Activated naive CD4-positive, alpha-beta T cell treated with anti-CD3 and anti-CD28 coated beads for 36 hours (primary cell): ENCODE data around the gene S1PR5. TPM values are rescaled to one million over a fixed set of nuclear protein-coding genes. Genes with fewer than 3 reads are reported as not detected.
"Not testable (repeated sequence)": the region's sequence is repeated elsewhere in the genome, so short reads cannot be mapped to it uniquely, and the experiment has no call there.

Source experiments
- CTCF ChIA-PET: fragments of 350-600 bp; sonication (Branson Sonifier 250); formaldehyde crosslinking; loops from one replicate; lab custom pipeline; 2021; ENCODE audit warnings: antibody characterized with exemption; lab: Charles Lee
- DNase-seq: peaks from one replicate; pipeline ENCODE4 v3.0.0-alpha.2; 2020
- H3K27ac Mint-ChIP-seq: one replicate; pipeline ENCODE4 v1.8.0; 2021; ENCODE audit warnings: mild to moderate bottlenecking, mixed read lengths
- H3K27me3 Mint-ChIP-seq: one replicate; pipeline ENCODE4 v1.8.0; 2021; ENCODE audit warnings: low read depth, mixed read lengths
- H3K36me3 Mint-ChIP-seq: one replicate; pipeline ENCODE4 v1.8.0; 2021; ENCODE audit warnings: low read depth, mixed read lengths
- H3K4me1 Mint-ChIP-seq: one replicate; pipeline ENCODE4 v1.8.0; 2021; ENCODE audit warnings: low read depth, mixed read lengths
- H3K4me3 Mint-ChIP-seq: one replicate; pipeline ENCODE4 v1.8.0; 2021; ENCODE audit warnings: mild to moderate bottlenecking, moderate library complexity, mixed read lengths
- H3K9me3 Mint-ChIP-seq: one replicate; pipeline ENCODE4 v1.8.0; 2021; ENCODE audit warnings: mixed read lengths
- intact Hi-C: fragments of 100-400 bp; cut with micrococcal nuclease; formaldehyde crosslinking; loops from one replicate; pipeline ENCODE4 v1.15.1; 2023
- total RNA-seq, 2 experiments: library from RNA; stranded (reverse); gene quantifications; one replicate each; pipeline ENCODE4 v1.2.3, GENCODE V29; 2021

The S1PR5 gene
- total RNA-seq, 2 experiments from 2014 or later: not detected

DNA sequence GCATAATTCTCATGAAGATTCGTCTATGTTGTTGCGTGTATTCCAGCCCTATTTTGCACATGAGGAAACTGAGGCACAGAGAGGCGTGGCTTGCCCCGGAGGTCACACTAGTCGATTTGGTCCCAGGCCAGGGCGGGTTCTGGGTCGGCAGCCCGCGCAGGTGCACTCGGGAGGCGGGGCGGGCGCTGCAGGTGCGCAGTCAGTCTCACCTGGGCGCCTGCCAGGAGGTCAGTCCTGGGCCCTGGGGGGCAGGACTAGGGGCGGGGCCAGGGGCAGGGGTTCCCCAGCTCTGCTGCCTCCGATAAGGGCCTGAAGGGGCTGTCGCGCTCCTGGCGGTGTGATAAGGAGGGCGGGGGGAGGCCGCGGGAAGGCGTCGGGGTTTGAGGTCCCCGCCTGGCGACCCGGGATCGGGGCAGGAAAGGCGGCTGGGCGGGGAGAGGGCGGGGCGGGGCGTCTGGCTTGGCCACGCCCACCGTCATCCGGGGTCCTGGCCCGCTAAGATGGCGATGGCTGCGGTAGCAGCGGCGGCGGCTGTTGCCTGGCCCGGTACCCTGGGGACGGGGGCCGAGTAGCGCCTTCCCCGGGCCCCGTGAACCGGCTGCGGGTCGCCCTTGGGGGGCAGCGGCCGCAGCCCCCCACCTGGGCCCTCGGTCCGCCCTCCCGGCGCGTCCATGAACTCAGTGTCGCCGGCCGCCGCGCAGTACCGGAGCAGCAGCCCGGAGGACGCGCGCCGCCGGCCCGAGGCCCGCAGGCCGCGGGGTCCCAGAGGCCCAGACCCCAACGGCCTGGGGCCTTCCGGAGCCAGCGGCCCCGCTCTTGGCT, 26.4 kb upstream of the S1PR5 start, which contains the start of gene ATG4D:
TSS of gene ATG4D (plus strand) at position 485 of the 822 bp plus-strand sequence. CDS start at position 672, 187 bp downstream.
- no peaks in the 10 kb centered on the region for H3K9me3 Mint-ChIP-seq
- intact Hi-C loops: loop anchor here (1.0 to 2.0 kb wide), 3 partner anchors 23 to 112 kb away; partner anchors contain the start of gene KRI1
- H3K27ac Mint-ChIP-seq: peak within 1 kb of the TSS; percentile 84
- peaks cover 5% of the 10 kb centered on the region for H3K27me3 Mint-ChIP-seq
- H3K36me3 Mint-ChIP-seq: peaks cover 5% of the 10 kb centered on the region
- peaks cover 16% of the 10 kb centered on the region for H3K4me1 Mint-ChIP-seq
- peak within 1 kb of the TSS; percentile 85 for H3K4me3 Mint-ChIP-seq
- CTCF ChIA-PET: interaction anchor here (1.3 to 3.5 kb wide), 2 partner anchors 28 to 38 kb away, joined by 4 to 28 read pairs; no protein-coding TSS in a partner anchor
- DNase-seq: peak; percentile 78

DNA sequence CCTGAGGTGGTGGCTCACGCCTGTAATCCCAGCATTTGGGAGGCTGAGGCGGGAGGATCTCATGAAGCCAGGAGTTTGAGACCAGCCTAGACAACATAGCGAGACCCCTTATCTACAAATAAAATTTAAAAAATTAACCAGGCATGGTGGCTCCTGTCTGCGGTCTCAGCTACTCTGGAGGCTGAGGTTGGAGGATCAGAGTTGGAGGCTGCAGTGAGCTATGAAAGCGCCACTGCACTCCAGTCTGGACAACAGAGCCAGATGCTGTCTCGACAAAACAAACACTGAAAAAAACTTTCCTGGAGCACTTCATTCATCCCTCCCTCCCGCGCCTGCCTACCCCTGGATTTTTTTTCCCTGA, 25.8 kb upstream of the S1PR5 start:
- CTCF ChIA-PET: interaction anchor here (0.7 to 3.5 kb wide), 5 partner anchors 18 to 37 kb away, joined by 3 to 28 read pairs (median 4); no protein-coding TSS in a partner anchor
- intact Hi-C loops: loop anchor here (1.0 to 2.0 kb wide), 3 partner anchors 23 to 112 kb away; partner anchors contain the start of gene KRI1
- Mint-ChIP-seq H3K36me3 (peaks cover 5% of the 10 kb centered on the region), H3K27me3 (peaks cover 11% of the 10 kb centered on the region), H3K9me3 (no peaks in the 10 kb centered on the region), H3K27ac (peak overlapping the region; percentile 59), H3K4me3 (peak overlapping the region; percentile 78), H3K4me1 (peaks cover 16% of the 10 kb centered on the region)
- DNase-seq: no peak

- intact Hi-C loops, H3K4me3 Mint-ChIP-seq, H3K36me3 Mint-ChIP-seq, H3K9me3 Mint-ChIP-seq, DNase-seq, H3K4me1 Mint-ChIP-seq, CTCF ChIA-PET, H3K27ac Mint-ChIP-seq: not testable (repeated sequence)
- H3K27me3 Mint-ChIP-seq: peaks cover 15% of the 10 kb centered on the region
Measured at GRCh38 chr19:10539016-10539415, 21.8 kb upstream of the S1PR5 start.

- Mint-ChIP-seq H3K27ac (no peak overlapping the region), H3K36me3 (no peaks in the 10 kb centered on the region), H3K9me3 (no peaks in the 10 kb centered on the region), H3K4me3 (no peak overlapping the region), H3K27me3 (peaks cover 15% of the 10 kb centered on the region), H3K4me1 (peaks cover 5% of the 10 kb centered on the region)
- CTCF ChIA-PET: interaction anchor here (0.9 kb wide), 1 partner anchor 25 kb away, joined by 3 read pairs; no protein-coding TSS in a partner anchor
- intact Hi-C loops: no loop called here
- no peak for DNase-seq
Measured at GRCh38 chr19:10538204-10538983, 21.1 kb upstream of the S1PR5 start.

- CTCF ChIA-PET: interaction anchor here (0.6 to 0.9 kb wide), 2 partner anchors 25 to 34 kb away, joined by 3 to 6 read pairs; no protein-coding TSS in a partner anchor
Measured at GRCh38 chr19:10537668-10538067, 20.4 kb upstream of the S1PR5 start.

GRCh38 chr19:10535613-10536012, 18.4 kb upstream of the S1PR5 start:
- CTCF ChIA-PET: interaction anchor here (0.7 to 1.7 kb wide), 5 partner anchors 13 to 165 kb away, joined by 3 to 10 read pairs (median 3); partner anchors contain the start of gene QTRT1
- Mint-ChIP-seq H3K9me3 (peaks cover 2% of the 10 kb centered on the region), H3K27me3 (peaks cover 15% of the 10 kb centered on the region), H3K36me3 (no peaks in the 10 kb centered on the region), H3K4me1 (peaks cover 2% of the 10 kb centered on the region), H3K4me3 (no peak overlapping the region), H3K27ac (no peak overlapping the region)
- intact Hi-C loops: no loop called here
- DNase-seq: no peak

More at GRCh38 chr19:10537668-10538067, 20.4 kb upstream of the S1PR5 start:
- H3K4me1 Mint-ChIP-seq: peaks cover 2% of the 10 kb centered on the region
- no peaks in the 10 kb centered on the region for H3K36me3 Mint-ChIP-seq
- no peak for DNase-seq
- no peak overlapping the region for H3K4me3 Mint-ChIP-seq
- H3K27ac Mint-ChIP-seq: no peak overlapping the region
- peaks cover 15% of the 10 kb centered on the region for H3K27me3 Mint-ChIP-seq
- intact Hi-C loops: no loop called here
- no peaks in the 10 kb centered on the region for H3K9me3 Mint-ChIP-seq

- H3K4me3 Mint-ChIP-seq: no peak overlapping the region
Measured at GRCh38 chr19:10533646-10534386, 16.6 kb upstream of the S1PR5 start.

GRCh38 chr19:10532457-10532856, 15.2 kb upstream of the S1PR5 start:
- H3K4me3 Mint-ChIP-seq: no peak overlapping the region
- no peak overlapping the region for H3K27ac Mint-ChIP-seq
- H3K36me3 Mint-ChIP-seq: no peaks in the 10 kb centered on the region
- CTCF ChIA-PET: interaction anchor here (0.7 to 0.9 kb wide), 2 partner anchors 10 to 233 kb away, joined by 3 read pairs; no protein-coding TSS in a partner anchor
- intact Hi-C loops: no loop called here
- no peaks in the 10 kb centered on the region for H3K4me1 Mint-ChIP-seq
- peaks cover 3% of the 10 kb centered on the region for H3K27me3 Mint-ChIP-seq
- DNase-seq: no peak
- H3K9me3 Mint-ChIP-seq: peaks cover 2% of the 10 kb centered on the region

More at GRCh38 chr19:10533646-10534386, 16.6 kb upstream of the S1PR5 start:
- H3K4me1 Mint-ChIP-seq: peaks cover under 1% of the 10 kb centered on the region
- CTCF ChIA-PET: interaction anchor here (0.8 to 1.7 kb wide), 3 partner anchors 22 to 166 kb away, joined by 3 to 10 read pairs (median 3); no protein-coding TSS in a partner anchor
- no peaks in the 10 kb centered on the region for H3K36me3 Mint-ChIP-seq
- intact Hi-C loops: no loop called here
- DNase-seq: no peak
- H3K27me3 Mint-ChIP-seq: peaks cover 12% of the 10 kb centered on the region
- H3K9me3 Mint-ChIP-seq: peaks cover 2% of the 10 kb centered on the region
- no peak overlapping the region for H3K27ac Mint-ChIP-seq

DNA sequence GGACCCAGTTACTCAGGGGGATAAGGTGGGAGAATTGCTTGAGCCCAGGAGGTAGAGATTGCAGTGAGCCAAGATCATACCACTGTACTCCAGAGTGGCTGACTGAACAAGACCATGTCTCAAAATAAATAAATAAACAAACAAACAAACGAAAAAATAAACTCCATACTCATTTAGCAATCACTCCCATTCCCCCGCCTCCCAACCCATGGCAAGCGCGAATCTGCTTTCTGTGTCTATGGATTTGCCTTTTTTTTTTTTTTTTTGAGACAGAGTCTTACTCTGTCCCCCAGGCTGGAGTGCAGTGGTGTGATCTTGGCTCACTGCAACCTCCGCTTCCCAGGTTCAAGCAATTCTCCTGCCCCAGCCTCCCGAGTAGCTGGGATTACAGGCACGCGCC, 9.6 kb upstream of the S1PR5 start:
- H3K4me3 Mint-ChIP-seq, H3K36me3 Mint-ChIP-seq, H3K9me3 Mint-ChIP-seq, H3K27ac Mint-ChIP-seq, intact Hi-C loops, H3K27me3 Mint-ChIP-seq, DNase-seq, H3K4me1 Mint-ChIP-seq: not testable (repeated sequence)
- CTCF ChIA-PET: interaction anchor here (0.6 kb wide), 1 partner anchor 11 kb away, joined by 3 read pairs; no protein-coding TSS in a partner anchor

DNA sequence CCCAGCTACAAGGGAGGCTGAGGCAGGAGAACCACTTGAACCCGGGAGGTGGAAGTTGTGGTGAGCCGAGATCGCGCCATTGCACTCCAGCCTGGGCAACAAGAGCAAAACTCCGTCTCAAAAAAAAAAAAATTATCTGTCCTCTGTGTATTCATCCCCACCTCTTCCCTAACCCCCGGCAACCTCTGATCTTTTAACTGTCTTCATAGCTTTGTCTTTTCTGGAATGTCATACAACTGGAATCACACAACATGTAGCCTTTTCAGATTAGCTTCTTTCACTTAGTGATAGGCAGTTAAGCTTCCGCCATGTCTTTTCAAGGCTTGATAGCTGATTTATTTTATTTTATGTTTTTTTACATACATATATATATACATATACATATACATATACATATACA, 8.4 kb upstream of the S1PR5 start:
- CTCF ChIA-PET: interaction anchor here (0.5 to 0.7 kb wide), 2 partner anchors 16 to 17 kb away, joined by 3 to 4 read pairs; no protein-coding TSS in a partner anchor
- Mint-ChIP-seq H3K4me1 (no peaks in the 10 kb centered on the region), H3K36me3 (no peaks in the 10 kb centered on the region), H3K27me3 (no peaks in the 10 kb centered on the region), H3K9me3 (no peaks in the 10 kb centered on the region), H3K4me3 (no peak overlapping the region), H3K27ac (no peak overlapping the region)
- no peak for DNase-seq
- intact Hi-C loops: no loop called here

DNA sequence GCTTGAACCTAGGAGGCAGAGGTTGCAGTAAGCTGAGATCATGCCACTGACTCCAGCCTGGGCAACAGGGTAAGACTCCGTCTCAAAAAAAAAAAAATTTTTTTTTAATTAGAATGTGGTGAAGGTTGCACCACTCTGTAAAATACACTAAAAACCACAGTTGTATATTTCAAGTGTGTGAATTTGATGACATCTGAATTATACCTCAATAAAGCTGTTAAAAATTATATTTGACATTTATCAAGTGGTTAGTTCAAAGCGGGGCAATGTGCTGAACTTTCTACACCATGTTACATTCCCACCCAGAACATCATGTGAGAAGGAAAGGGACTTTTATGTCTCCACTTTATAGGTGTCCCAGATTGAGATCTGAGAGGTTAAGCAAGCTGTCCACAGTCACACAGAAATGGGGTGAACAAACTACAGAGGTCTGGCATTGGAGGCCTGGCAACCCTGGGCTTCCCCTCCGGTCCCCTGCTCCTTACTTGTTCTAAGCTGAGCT, 5.9 kb upstream of the S1PR5 start:
- DNase-seq: no peak

More for the DNA sequence above, 5.9 kb upstream of the S1PR5 start:
- Mint-ChIP-seq H3K27ac (no peak overlapping the region), H3K4me1 (peaks cover 14% of the 10 kb centered on the region), H3K36me3 (no peaks in the 10 kb centered on the region), H3K9me3 (no peaks in the 10 kb centered on the region), H3K4me3 (no peak overlapping the region), H3K27me3 (peaks cover 19% of the 10 kb centered on the region)
- CTCF ChIA-PET: interaction anchor here (0.6 to 1.1 kb wide), 3 partner anchors 50 to 341 kb away, joined by 3 to 4 read pairs (median 3); no protein-coding TSS in a partner anchor
- intact Hi-C loops: no loop called here
